HG02973 (cell line): ENCODE measurements around the gene HAPLN2.

Experiments
- ATAC-seq: cut with Tn5 transposase; IDR thresholded peaks from one replicate; pipeline ENCODE4 v1.9.1; 2021; ENCODE audit warnings: moderate library complexity; ENCODE audit not compliant: unreplicated experiment

The HAPLN2 gene

DNA sequence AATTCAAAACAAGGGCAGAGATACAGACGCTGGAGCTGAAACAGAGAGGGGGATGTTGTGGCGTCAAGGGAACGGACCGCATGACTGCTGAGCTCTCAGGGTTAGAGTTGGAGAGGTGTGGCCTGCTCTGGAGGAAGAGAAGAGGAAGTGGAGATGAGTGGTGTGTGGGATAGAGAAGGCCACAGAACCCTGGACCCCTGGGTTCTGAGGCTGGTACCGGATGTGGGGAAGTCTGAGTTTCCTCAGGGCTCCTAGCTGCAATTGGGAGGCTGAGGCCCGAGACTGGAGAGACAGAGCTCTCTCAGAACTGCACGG is 24.5 kb downstream of the HAPLN2 start:
- ATAC-seq = no peak

DNA sequence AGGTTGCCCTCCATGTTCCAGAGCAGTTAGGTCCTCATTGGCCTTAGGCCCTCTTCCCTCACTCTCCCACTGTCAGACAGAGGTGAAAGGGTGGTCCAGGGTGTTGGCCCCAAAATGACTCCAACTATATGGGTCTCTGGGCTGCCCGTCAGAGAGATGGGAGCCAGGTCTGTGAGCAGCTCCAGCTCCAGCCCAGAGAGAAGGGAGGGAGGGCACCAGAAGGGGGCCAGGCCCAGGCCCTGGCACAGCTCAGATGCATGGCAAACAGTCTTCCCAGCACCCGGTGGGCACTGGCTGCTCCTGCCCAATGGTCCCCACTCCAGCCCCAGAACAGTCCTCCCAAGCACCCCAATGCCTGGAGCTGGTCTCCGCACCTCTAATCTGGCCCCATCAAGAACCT is 24.9 kb downstream of the HAPLN2 start:
- no peak for ATAC-seq

DNA sequence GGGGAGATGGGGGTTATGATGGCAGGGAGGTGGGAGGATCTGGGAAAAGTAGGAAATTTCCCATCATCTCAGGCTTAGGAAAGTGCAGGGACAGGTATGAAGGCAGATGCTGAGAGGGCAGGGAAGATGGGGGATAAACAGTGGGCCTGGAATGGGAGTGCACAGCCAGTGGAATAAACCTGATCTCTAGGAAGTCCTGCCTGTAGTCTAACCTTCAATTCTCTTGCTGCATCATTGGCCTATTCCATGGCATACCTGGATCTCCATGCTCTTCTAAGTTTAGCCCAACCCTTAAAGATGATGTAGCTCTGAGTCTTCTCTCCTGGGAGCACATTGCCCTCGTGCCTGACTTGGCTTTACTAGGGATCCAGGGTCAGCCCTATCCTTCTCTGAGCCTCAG is 25.4 kb downstream of the HAPLN2 start:
- ATAC-seq = no peak

DNA sequence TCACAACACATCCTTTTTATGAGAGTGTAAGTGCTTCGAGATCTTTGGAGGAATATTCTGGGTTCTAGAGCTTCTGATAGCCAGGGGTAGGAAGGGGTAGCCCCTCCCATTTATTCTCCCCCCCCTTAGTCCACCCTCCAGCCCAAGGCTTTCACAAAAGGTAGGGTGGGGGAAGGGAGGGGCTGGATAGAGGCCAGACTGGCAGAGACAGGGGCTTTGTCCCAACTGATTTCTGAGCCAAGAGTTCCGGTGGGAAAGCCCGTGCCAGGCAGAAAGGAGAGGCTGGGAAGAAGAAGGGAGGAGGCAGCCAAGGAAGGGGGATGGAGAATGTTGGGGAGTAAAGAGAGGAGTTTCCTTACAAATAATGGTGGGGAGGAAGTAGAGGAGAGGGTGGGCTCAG is 25.8 kb downstream of the HAPLN2 start:
- ATAC-seq = no peak

DNA sequence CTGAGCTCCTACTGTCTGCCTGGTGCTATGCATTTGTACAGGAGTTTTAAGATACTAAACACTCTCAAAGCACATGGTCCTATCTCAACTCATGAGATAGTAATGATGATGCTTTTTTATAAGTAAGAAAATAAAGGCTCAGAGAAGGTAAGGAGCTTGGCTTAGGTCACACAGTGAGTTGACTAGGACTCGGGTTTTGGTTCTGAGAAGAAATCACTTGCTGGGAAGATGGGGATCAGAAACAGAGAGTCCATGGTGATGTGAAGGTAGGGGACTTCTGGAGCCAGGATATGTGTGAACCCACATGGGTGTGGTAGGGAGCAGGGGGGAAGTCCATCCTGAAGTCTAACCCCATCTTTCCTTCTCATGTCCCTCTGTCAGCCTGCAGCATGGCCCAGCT is 26.5 kb downstream of the HAPLN2 start:
- ATAC-seq = no peak

DNA sequence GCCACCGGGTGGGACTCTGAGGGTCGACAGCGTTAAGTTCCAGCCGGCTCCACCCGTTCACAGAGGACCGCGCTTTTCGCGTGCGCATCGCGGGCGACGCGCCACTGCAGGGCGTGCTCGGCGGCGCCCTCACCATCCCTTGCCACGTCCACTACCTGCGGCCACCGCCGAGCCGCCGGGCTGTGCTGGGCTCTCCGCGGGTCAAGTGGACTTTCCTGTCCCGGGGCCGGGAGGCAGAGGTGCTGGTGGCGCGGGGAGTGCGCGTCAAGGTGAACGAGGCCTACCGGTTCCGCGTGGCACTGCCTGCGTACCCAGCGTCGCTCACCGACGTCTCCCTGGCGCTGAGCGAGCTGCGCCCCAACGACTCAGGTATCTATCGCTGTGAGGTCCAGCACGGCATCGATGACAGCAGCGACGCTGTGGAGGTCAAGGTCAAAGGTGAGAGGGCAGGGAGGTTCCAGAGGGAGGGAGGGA is 27.6 kb downstream of the HAPLN2 start:
- no peak for ATAC-seq

DNA sequence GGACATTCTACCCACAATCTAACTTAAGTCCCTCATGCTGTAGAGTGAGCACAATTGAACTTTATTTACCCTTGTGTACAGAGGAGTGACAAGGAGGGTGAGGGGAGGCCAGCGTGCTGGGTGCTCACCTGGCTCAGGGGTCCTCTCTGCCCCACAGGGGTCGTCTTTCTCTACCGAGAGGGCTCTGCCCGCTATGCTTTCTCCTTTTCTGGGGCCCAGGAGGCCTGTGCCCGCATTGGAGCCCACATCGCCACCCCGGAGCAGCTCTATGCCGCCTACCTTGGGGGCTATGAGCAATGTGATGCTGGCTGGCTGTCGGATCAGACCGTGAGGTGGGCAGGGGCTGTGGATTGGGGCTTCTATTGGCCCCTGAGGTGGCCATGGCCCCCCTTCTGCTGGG is 28.1 kb downstream of the HAPLN2 start:
- ATAC-seq = no peak

DNA sequence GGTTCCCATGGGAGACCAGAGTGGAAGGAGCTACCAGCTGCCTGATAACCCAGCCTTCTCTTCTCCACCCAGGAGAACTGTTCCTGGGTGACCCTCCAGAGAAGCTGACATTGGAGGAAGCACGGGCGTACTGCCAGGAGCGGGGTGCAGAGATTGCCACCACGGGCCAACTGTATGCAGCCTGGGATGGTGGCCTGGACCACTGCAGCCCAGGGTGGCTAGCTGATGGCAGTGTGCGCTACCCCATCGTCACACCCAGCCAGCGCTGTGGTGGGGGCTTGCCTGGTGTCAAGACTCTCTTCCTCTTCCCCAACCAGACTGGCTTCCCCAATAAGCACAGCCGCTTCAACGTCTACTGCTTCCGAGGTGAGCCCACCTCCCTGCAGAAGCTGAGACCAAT is 29.3 kb downstream of the HAPLN2 start:
- ATAC-seq = no peak

DNA sequence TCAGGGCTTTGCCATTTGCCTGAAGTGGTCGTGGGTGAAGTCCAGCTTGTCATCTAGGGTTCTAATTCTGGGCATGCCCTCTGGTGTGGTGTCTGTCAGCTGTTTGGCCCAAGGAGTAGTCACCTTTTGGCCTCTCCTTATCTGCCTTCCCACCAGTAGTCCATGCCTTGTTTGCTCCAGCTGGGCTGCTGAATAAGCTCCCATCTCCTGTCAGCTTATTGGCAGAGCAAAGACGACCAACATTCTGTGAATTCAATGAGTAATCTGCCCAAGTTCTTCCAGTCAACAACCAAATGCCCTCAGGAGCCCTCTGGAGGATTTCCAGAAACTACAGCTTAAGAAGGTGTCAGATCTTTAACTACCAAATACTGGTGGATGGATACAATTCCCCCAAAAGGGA is 29.7 kb downstream of the HAPLN2 start:
- ATAC-seq = no peak

DNA sequence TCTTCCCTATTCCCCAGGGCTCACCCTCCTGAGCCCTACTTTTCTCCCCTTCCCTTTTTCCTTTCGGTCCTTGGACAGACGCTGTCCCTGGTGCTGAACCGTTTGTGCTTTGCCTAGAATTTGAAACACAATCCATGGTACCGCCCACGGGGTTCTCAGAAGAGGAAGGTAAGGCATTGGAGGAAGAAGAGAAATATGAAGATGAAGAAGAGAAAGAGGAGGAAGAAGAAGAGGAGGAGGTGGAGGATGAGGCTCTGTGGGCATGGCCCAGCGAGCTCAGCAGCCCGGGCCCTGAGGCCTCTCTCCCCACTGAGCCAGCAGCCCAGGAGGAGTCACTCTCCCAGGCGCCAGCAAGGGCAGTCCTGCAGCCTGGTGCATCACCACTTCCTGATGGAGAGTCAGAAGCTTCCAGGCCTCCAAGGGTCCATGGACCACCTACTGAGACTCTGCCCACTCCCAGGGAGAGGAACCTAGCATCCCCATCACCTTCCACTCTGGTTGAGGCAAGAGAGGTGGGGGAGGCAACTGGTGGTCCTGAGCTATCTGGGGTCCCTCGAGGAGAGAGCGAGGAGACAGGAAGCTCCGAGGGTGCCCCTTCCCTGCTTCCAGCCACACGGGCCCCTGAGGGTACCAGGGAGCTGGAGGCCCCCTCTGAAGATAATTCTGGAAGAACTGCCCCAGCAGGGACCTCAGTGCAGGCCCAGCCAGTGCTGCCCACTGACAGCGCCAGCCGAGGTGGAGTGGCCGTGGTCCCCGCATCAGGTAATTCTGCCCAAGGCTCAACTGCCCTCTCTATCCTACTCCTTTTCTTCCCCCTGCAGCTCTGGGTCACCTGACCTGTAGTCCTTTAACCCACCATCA is 33.1 kb downstream of the HAPLN2 start:
- no peak for ATAC-seq

DNA sequence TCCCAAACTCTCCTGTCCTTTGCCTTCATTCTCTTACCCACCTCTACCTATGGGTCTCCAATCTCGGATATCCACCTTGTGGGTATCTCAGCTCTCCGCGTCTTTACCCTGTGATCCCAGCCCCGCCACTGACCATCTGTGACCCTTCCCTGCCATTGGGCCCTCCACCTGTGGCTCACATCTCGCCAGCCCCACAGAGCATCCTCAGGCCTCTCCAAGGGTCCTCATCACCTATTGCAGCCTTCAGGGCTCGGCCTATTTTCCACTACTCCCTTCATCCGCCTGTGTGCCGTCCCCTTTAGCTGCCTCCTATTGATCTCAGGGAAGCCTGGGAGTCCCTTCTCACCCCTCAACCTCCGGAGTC is 33.8 kb downstream of the HAPLN2 start:
- ATAC-seq = no peak

DNA sequence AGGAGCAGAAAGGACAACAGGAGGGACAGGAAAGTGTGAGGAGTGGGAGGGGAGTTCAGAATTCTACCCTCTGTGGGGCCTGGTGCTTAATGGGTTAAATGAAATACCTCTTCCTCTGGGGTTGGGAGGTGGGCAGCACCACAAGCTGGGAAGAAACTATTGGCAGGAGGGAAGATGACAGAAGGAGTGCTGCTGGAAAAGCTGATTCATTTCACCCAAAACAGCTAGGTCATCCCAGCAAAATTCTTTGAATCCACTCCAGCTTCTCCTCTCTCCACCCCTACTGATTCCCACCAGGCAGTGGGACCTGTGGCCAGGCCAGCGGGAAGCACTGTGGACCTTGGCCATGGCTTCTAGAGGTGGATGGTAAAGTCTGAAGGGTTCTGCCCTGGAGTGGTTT is 35.5 kb downstream of the HAPLN2 start:
- ATAC-seq = no peak

DNA sequence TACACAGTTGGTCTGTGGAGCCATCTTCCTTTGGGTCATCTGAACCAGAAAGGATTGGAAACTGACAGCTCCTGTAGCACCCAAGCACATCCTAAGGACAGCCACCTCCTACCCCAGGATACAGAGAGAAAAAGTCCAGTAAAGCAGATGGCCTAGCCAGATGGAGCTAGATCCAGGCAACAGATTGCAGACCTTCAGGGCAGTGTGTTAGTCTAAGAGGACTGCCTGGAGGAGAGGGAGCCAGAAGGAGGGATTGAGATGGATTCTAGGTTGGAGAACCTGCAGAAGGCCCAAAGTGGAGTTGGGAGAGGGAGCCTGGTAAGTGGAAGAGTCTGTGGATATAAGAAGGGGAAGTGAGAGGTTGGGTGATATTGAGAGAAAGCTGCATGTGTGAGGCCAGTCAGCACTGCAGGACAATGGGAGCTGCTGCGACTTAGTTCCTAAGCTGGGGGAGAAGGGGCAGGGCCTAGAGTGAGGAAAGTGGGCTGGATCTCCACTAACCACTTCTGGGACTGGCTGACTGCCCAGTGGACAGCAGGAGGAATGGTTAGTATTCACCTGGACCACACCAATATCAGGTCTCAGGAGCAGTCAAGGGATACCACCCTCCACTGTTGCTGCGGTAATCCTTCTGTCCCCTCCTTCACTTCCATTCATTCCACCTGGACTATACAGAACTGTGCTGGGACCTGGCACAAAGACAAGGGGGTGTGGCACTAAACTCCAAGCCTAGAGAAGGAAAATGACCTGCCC is 36.1 kb downstream of the HAPLN2 start:
- no peak for ATAC-seq

DNA sequence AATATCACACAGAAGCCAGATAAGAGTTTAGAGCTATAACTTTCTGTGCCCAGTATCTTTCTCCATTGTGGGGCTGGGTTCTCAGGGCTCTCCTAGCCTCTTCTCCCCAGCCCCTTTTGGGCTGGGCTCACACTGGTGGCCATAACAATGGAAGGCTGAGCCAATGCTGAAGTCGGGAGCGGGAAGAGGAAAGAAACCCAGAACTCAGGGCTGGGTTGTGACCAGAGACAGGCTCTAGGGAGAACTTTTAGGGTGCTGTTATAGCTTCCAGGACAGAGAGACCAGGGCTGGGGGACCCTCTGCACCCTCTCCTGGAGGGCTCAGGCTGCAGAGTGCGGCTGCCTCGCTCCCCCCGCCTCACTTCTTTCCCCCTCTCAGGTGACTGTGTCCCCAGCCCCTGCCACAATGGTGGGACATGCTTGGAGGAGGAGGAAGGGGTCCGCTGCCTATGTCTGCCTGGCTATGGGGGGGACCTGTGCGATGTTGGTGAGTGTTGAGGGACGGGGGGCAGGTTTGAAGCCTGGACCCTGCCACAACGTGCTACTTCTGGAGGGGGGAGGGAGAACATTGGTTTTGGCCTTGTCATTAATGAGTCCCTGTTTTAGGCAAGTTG is 36.8 kb downstream of the HAPLN2 start:
- ATAC-seq = no peak

DNA sequence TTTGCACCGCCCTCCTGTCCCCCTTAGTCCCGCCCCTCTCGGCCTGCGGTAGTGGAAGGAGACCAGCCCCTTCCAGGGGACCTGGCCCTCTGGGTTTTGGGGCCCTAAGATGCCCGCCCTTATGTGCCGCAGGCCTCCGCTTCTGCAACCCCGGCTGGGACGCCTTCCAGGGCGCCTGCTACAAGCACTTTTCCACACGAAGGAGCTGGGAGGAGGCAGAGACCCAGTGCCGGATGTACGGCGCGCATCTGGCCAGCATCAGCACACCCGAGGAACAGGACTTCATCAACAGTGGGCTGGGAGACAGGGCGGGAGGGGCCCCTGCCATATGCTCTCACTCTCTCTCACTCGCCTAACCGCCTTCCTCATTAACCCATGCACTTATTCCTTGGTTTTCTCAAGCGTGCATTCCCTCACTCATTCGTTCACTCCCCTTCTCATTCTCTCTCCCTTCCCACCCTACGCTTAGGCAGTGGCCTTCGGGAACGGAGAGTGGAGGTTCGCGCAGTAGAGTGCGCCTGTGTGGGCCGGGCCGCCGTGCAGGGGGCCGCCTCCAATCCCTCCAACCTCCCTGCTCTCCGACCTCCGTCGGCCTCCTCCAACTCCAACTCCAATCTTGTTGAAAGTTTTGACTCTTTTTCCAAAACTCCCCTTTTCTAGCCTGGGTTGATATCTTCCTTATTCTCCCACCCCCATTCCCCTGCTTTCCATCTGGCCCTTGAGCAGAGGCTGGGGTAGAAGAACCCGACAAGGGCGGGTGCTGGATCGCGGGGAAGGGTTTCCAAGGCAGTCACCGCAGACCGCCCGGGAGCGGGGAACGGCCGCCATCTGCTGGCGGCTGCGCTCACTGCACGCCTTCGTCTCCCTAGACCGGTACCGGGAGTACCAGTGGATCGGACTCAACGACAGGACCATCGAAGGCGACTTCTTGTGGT is 37.9 kb downstream of the HAPLN2 start:
- ATAC-seq = no peak

DNA sequence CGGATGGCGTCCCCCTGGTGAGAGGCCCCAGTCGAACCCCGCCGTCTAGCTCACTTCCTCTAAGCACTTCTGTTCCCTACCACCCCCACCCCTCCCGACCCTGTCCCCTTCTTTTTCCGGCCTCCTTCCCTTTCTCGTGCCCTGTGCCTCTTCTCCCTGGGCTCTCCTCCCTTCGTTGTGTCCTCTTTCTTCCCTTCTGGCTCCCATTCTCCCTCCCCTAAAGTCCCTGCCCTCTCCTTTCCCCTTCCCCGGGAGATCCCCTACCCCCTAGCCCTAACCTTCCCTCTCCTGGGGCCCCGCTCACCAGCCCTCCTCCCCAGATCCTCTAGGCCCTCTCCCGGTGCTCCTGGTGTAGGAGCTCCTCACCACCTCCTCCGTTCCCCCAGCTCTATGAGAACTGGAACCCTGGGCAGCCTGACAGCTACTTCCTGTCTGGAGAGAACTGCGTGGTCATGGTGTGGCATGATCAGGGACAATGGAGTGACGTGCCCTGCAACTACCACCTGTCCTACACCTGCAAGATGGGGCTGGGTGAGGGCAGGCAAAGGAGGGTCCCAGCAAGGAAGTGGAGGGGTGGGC is 38.6 kb downstream of the HAPLN2 start:
- ATAC-seq = no peak

DNA sequence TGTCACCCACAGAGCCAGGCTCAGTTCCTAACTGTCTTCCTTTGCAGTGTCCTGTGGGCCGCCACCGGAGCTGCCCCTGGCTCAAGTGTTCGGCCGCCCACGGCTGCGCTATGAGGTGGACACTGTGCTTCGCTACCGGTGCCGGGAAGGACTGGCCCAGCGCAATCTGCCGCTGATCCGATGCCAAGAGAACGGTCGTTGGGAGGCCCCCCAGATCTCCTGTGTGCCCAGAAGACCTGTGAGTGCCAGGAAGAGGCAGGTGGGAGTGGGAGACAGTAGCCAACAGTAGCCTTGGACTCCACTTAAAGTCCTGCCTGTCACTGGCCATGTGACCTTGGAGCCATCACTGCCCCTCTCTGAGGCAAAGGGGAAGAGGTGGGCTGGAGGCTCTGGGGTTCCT is 39.3 kb downstream of the HAPLN2 start:
- ATAC-seq = no peak

DNA sequence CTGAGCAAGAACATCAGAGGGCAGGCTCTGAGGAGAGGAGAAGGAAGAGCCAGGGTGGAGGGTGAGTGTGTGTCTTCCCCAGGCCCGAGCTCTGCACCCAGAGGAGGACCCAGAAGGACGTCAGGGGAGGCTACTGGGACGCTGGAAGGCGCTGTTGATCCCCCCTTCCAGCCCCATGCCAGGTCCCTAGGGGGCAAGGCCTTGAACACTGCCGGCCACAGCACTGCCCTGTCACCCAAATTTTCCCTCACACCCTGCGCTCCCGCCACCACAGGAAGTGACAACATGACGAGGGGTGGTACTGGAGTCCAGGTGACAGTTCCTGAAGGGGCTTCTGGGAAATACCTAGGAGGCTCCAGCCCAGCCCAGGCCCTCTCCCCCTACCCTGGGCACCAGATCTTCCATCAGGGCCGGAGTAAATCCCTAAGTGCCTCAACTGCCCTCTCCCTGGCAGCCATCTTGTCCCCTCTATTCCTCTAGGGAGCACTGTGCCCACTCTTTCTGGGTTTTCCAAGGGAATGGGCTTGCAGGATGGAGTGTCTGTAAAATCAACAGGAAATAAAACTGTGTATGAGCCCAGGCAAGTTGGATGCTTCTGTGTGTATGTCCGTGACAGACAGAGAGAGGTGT is 39.8 kb downstream of the HAPLN2 start:
- no peak for ATAC-seq

DNA sequence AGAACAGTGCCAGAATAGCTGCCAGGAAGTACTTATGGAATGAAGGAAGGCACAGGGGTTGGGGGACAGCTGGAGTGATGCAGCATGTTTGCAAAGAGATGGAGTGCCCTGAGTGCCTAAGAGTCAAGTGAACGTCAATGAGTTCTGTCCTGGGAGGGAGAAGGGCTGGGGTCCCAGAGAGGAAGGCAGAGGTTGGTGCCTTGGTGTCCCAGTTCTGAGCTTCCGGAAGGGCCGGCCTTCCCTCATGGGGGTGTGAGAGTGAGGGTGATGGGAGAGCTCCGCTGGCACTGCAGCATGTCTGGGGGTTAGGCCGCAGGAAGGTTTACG is 40.4 kb downstream of the HAPLN2 start:
- ATAC-seq = no peak

DNA sequence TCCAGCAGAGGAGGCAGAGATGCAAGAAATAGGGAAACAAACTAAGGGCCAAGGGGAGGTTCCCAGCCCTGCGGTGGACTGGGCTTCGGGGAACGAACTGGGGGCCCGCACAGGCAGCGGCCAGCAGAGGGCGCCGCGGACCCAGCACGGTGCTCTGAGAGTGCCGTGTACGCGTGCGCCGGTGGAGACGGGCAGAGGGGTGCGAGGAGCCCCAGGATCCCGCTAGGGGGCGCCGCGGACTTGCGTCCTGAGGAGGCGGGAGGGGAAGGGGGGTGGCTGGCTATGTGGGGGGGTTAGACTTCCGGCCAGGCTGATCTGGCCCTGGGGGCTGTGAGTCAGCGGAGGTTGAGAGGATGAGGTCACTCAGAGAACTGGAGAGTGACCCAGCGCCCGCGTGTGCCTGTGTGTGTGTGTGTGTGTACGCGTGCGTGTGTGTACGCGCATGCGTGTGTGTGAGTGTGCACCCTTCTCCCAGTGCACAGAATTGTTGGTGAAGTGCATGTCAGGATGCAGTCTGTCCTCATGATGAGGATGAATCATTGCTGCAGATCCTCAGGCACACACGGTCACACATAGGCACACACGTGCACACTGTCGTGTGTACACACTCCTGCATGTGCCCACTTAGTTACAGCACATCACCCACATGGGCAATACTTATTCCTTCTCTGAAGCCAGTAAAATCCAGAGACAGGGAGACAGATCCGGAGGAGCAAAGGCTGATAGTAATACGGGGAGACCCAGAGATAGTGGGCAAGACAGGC is 41.0 kb downstream of the HAPLN2 start:
- peak; percentile 52 for ATAC-seq
